Measurements from ENCODE around the gene GPN2. TPM values are rescaled to one million over a fixed set of nuclear protein-coding genes. Genes with fewer than 3 reads are reported as not detected.
"Not testable (repeated sequence)": the region's sequence is repeated elsewhere in the genome, so short reads cannot be mapped to it uniquely, and the experiment has no call there.

GPN2 gene
- total RNA-seq, 1 donor from 2014 or later: 14.9 TPM

- H3K36me3 ChIP-seq: peaks cover 33% of the 10 kb centered on the region
- DNase-seq: no peak
- H3K9me3 ChIP-seq (replicated peaks): no peaks in the 10 kb centered on the region
- H3K27ac ChIP-seq (replicated peaks): no peak overlapping the region
- H3K27me3 ChIP-seq (ENCODE audit: low read depth): no peaks in the 10 kb centered on the region
- no peak for TF ChIP-seq CTCF (IDR thresholded peaks at IDR 0.05; ENCODE audit: borderline replicate concordance)
- peaks cover 5% of the 10 kb centered on the region for H3K4me1 ChIP-seq
- no peak overlapping the region for H3K4me3 ChIP-seq
- intact Hi-C loops (cut with micrococcal nuclease): loop anchor here (10.0 kb wide), 1 partner anchor 270 kb away; no protein-coding TSS in a partner anchor
These were observed 15.2 kb downstream of the GPN2 start for GRCh38 chr1:26874896-26875295.

- intact Hi-C loops (cut with micrococcal nuclease): loop anchor here (10.0 kb wide), 1 partner anchor 268 kb away; no protein-coding TSS in a partner anchor
- DNase-seq: not testable (repeated sequence)
These were observed 17.0 kb downstream of the GPN2 start for GRCh38 chr1:26873097-26873496.

GRCh38 chr1:26864610-26865480 is 25.2 kb downstream of the GPN2 start:
- H3K9me3 ChIP-seq (replicated peaks): no peaks in the 10 kb centered on the region
- H3K27me3 ChIP-seq (ENCODE audit: low read depth): no peaks in the 10 kb centered on the region
- no peaks in the 10 kb centered on the region for H3K36me3 ChIP-seq
- peak; percentile 97 for DNase-seq
- peak; percentile 13 for TF ChIP-seq CTCF (IDR thresholded peaks at IDR 0.05; ENCODE audit: borderline replicate concordance)
- H3K4me3 ChIP-seq: peak overlapping the region; percentile 75
- H3K4me1 ChIP-seq: peaks cover 21% of the 10 kb centered on the region
- peak overlapping the region; percentile 98 for H3K27ac ChIP-seq (replicated peaks)
- intact Hi-C loops (cut with micrococcal nuclease): no loop called here

More at GRCh38 chr1:26873097-26873496, 17.0 kb downstream of the GPN2 start:
- H3K27me3 ChIP-seq (ENCODE audit: low read depth); H3K27ac ChIP-seq (replicated peaks); H3K4me3 ChIP-seq; H3K9me3 ChIP-seq (replicated peaks); H3K4me1 ChIP-seq: not testable (repeated sequence)
- H3K36me3 ChIP-seq: peaks cover 15% of the 10 kb centered on the region

GRCh38 chr1:26863685-26864077 is 26.4 kb downstream of the GPN2 start:
- Histone ChIP-seq H3K4me3 (peak overlapping the region; percentile 75), H3K27me3 (ENCODE audit: low read depth) (no peaks in the 10 kb centered on the region), H3K27ac (replicated peaks) (no peak overlapping the region), H3K36me3 (no peaks in the 10 kb centered on the region), H3K4me1 (peaks cover 21% of the 10 kb centered on the region), H3K9me3 (replicated peaks) (no peaks in the 10 kb centered on the region)
- DNase-seq: no peak
- TF ChIP-seq CTCF (IDR thresholded peaks at IDR 0.05; ENCODE audit: borderline replicate concordance): no peak
- intact Hi-C loops (cut with micrococcal nuclease): no loop called here

GRCh38 chr1:26862781-26863684 is 27.1 kb downstream of the GPN2 start, which contains the start of gene SFN:
Gene SFN (plus strand): TSS chr1:26863149. CDS start chr1:26863213, 64 bp downstream.
- intact Hi-C loops (cut with micrococcal nuclease): no loop called here
- Histone ChIP-seq H3K9me3 (replicated peaks) (no peaks in the 10 kb centered on the region), H3K4me3 (peak within 1 kb of the TSS; percentile 75), H3K27ac (replicated peaks) (no peak within 1 kb of the TSS), H3K27me3 (ENCODE audit: low read depth) (no peaks in the 10 kb centered on the region), H3K4me1 (peaks cover 21% of the 10 kb centered on the region), H3K36me3 (no peaks in the 10 kb centered on the region)
- no peak for TF ChIP-seq CTCF (IDR thresholded peaks at IDR 0.05; ENCODE audit: borderline replicate concordance)
- no peak for DNase-seq

Measured in left ventricle myocardium inferior (tissue), 1 donor.